ENCODE data around the gene CAV2. TPM values are rescaled to one million over a fixed set of nuclear protein-coding genes. Genes with fewer than 3 reads are reported as not detected.
A peak's percentile ranks its signal among the peaks of the same experiment; 100 is the strongest.

The CAV2 gene
- polyA plus RNA-seq, 1 of the 3 experiments (the other 2 are of a cell fraction) = 182 TPM

GRCh38 chr7:116454377-116454776 is 45.2 kb upstream of the CAV2 start (continued):
- TF ChIP-seq POLR2AphosphoS5 (IDR thresholded peaks at IDR 0.05; ENCODE audit: low read depth, low read length) (no peak), FOSL2 (IDR thresholded peaks at IDR 0.05; ENCODE audit: borderline replicate concordance, low read depth) (no peak)
- TF ChIP-seq, protein P1, sequence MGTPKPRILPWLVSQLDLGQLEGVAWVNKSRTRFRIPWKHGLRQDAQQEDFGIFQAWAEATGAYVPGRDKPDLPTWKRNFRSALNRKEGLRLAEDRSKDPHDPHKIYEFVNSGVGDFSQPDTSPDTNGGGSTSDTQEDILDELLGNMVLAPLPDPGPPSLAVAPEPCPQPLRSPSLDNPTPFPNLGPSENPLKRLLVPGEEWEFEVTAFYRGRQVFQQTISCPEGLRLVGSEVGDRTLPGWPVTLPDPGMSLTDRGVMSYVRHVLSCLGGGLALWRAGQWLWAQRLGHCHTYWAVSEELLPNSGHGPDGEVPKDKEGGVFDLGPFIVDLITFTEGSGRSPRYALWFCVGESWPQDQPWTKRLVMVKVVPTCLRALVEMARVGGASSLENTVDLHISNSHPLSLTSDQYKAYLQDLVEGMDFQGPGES (IDR thresholded peaks at IDR 0.05; ENCODE audit: low read depth, low read length) = no peak

DNA sequence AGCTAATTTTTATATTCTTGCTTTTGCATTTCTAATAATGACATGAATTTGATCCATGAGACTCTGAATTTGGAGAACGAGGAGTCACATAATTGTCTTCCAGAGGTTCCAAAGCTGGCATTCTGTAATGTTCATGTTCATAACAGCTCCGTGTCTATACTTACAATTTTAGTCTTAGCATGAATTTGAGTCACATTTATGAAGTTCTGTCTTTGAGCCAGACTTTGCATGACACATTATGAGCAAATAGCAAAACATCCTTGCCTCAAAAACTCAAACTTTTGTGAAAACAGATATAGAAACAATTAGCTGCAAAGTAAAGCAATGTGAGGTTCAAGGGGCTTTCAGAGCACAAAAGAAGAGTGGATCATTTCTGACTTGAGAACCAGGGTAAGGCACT is 44.5 kb upstream of the CAV2 start:
- H3K9me3 ChIP-seq = no peaks in the 10 kb centered on the region
- H3K4me3 ChIP-seq (ENCODE audit: low read depth in 2 of 2, low read length in 1 of 2) = no peak overlapping the region; a peak in 1 of 4 replicates
- H3K9ac ChIP-seq = peak overlapping the region; percentile 11; the same call in 1 of the 2 replicates
- H3F3A ChIP-seq (replicated peaks; ENCODE audit: insufficient read depth) = peaks cover 31% of the 10 kb centered on the region
- H3K36me3 ChIP-seq (replicated peaks in 1 of 2; ENCODE audit: control insufficient read depth in 1 of 2, insufficient read depth in 2 of 2, low read length in 1 of 2) = no peaks in the 10 kb centered on the region
- H3K9me2 ChIP-seq = no peaks in the 10 kb centered on the region
- no peak for DNase-seq
- 3% methylated on average over 2 of the region's 2 CpGs for WGBS (ENCODE audit: low lambda C conversion rate)
- H3K27ac ChIP-seq (ENCODE audit: low read depth in 2 of 2, low read length in 1 of 2) = peak overlapping the region; percentile 68 to 78; a peak in 3 of 4 replicates
- H3K4me2 ChIP-seq = peak overlapping the region; percentile 62
- ChIA-PET CTCF (interaction anchor here (1.1 kb wide), 1 partner anchor 134 kb away, joined by 3 read pairs; no protein-coding TSS in a partner anchor), POLR2A (no interaction called here)
- TF ChIP-seq TCF12 (IDR thresholded peaks at IDR 0.05) (peak; percentile 66), MEF2A (IDR thresholded peaks at IDR 0.05; ENCODE audit: borderline replicate concordance, low read depth) (peak; percentile 45; the same call in 1 of the 2 replicates), TEAD4 (IDR thresholded peaks at IDR 0.05; ENCODE audit: borderline replicate concordance, insufficient read depth) (0 out of 2 replicates have a peak, but pooled peaks have one; percentile 16), MXI1 (IDR thresholded peaks at IDR 0.05; ENCODE audit: low read depth, low read length) (no peak), POLR2AphosphoS5 (IDR thresholded peaks at IDR 0.05; ENCODE audit: low read depth, low read length) (peak; percentile 22; the same call in 1 of the 2 replicates), EP300 (IDR thresholded peaks at IDR 0.05; ENCODE audit: borderline replicate concordance in 1 of 2, low read depth in 1 of 2, low read length in 1 of 2) (peak in 1 of 2 experiments; percentile 42; a peak in 1 of 4 replicates), NFIC (IDR thresholded peaks at IDR 0.05; ENCODE audit: borderline replicate concordance) (peak; percentile 64; the same call in 1 of the 2 replicates), EZH2phosphoT487 (IDR thresholded peaks at IDR 0.05; ENCODE audit: borderline replicate concordance, low read depth) (no peak), JUND (IDR thresholded peaks at IDR 0.05) (peak; percentile 68), TAF1 (IDR thresholded peaks at IDR 0.05; ENCODE audit: borderline replicate concordance, low read depth, low read length) (0 out of 2 replicates have a peak, but pooled peaks have one; percentile 25), MAX (IDR thresholded peaks at IDR 0.05; ENCODE audit: low read depth) (0 out of 2 replicates have a peak, but pooled peaks have one; percentile 31), FOSL2 (IDR thresholded peaks at IDR 0.05; ENCODE audit: borderline replicate concordance, low read depth) (peak; percentile 81; the same call in 1 of the 2 replicates), RXRA (IDR thresholded peaks at IDR 0.05; ENCODE audit: borderline replicate concordance, low read depth) (no peak)
- TF ChIP-seq, protein P2, sequence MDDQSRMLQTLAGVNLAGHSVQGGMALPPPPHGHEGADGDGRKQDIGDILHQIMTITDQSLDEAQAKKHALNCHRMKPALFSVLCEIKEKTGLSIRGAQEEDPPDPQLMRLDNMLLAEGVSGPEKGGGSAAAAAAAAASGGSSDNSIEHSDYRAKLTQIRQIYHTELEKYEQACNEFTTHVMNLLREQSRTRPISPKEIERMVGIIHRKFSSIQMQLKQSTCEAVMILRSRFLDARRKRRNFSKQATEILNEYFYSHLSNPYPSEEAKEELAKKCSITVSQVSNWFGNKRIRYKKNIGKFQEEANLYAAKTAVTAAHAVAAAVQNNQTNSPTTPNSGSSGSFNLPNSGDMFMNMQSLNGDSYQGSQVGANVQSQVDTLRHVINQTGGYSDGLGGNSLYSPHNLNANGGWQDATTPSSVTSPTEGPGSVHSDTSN (IDR thresholded peaks at IDR 0.05) = peak; percentile 21; the same call in 1 of the 2 replicates
- peaks cover 0 to 20% of the 10 kb centered on the region in 2 experiments; a peak in 3 of 4 replicates for H3K4me1 ChIP-seq (ENCODE audit: control insufficient read depth in 1 of 2, insufficient read depth in 2 of 2, low read depth in 1 of 2, low read length in 1 of 2)
- no peaks in the 10 kb centered on the region for H3K27me3 ChIP-seq (ENCODE audit: insufficient read depth)
- peak overlapping the region; percentile 67 for H2AFZ ChIP-seq (ENCODE audit: low read depth)
- no peaks in the 10 kb centered on the region for H4K20me1 ChIP-seq (ENCODE audit: insufficient read depth)
- H3K79me2 ChIP-seq (ENCODE audit: insufficient read depth) = no peaks in the 10 kb centered on the region

Data from SK-N-SH (cell line).